Ovary (tissue), 9 donors: ENCODE measurements around the gene CSMD2. TPM values are rescaled to one million over a fixed set of nuclear protein-coding genes. Genes with fewer than 3 reads are reported as not detected.

Experiments used
- DNase-seq, 5 donors: peaks; one replicate each; pipeline ENCODE4 v3.0.0-alpha.2; 2019 to 2020
- H3K27ac ChIP-seq, 2 donors: fragments of 200-600 bp; one replicate each; pipeline versions ENCODE4 v1.5.1 to v1.8.0; 2019 to 2022
- H3K27me3 ChIP-seq: fragments of 200-600 bp; one replicate; pipeline ENCODE4 v1.8.0; 2022
- H3K36me3 ChIP-seq: fragments of 200-600 bp; sonication (generic); one replicate; pipeline ENCODE4 v1.5.1; 2019
- H3K4me1 ChIP-seq: one replicate; pipeline ENCODE4 v1.8.1; 2013; ENCODE audit warnings: mild to moderate bottlenecking, moderate library complexity; ENCODE audit not compliant: insufficient read depth
- H3K4me3 ChIP-seq: fragments of 200-600 bp; sonication (generic); one replicate; pipeline ENCODE4 v1.5.1; 2017
- H3K9me3 ChIP-seq, 2 donors: fragments of 200-600 bp in 1 of 2; sonication (generic) in 1 of 2; one replicate each; pipeline versions ENCODE4 v1.5.1 to v1.8.1; 2013 to 2019; ENCODE audit warnings: mild to moderate bottlenecking in 1 of 2, moderate library complexity in 1 of 2
- EP300 ChIP-seq: sonication (generic); formaldehyde crosslinking; IDR thresholded peaks from one replicate; pipeline ENCODE4 v1.6.1; 2017; ENCODE audit warnings: antibody characterized with exemption
- POLR2A ChIP-seq: fragments of 450-650 bp; IDR thresholded peaks from one replicate; pipeline ENCODE4 v1.6.1; 2017; ENCODE audit warnings: antibody characterized with exemption, mild to moderate bottlenecking, moderate library complexity
- WGBS, 3 donors: extraction: QIAGEN DNeasy Blood & Tissue Kit in 1 of 3; methylation state at CpG; one replicate each; pipeline versions ENCODE4 v1.1.5 to v1.1.7; 2013 to 2017; 5-methylcytosine and 5-hydroxymethylcytosine counted together
- intact Hi-C, 4 donors: fragments of 100-400 bp; cut with DNase I; formaldehyde crosslinking; loops; one replicate each; pipeline versions ENCODE4 v1.11.0 to v1.15.1; 2022 to 2023
- polyA plus RNA-seq, 2 donors: library from polyadenylated mRNA; stranded (reverse); fragments of 200-250 nt in 1 of 2; fragments of 350-450 nt in 1 of 2; fragmentation: Illumina TruSeq in 1 of 2; extraction: RNeasy Lipid Tissue Mini Kit (QIAGEN cat#74804) in 1 of 2; gene quantifications; one replicate each; pipeline ENCODE4 v1.2.3, GENCODE V29; 2013 to 2014
- total RNA-seq, 7 donors: library from RNA; depleted of rRNA in 2 of 7; stranded (reverse); fragments of >200 nt in 2 of 7; fragmentation: NEBNext Ultra II Directional in 3 of 7; extraction: Animal tissue kit (Norgen Biotek cat#: 25700) in 3 of 7; gene quantifications; one replicate each; pipeline versions ENCODE4 v1.1.0 to v1.2.4, GENCODE V29; 2016 to 2023
- TF ChIP-seq, protein P1 (sequence below), 3 donors: fragments of 450-650 bp in 2 of 3; fragments of 200-600 bp in 1 of 3; IDR thresholded peaks; one replicate each; pipeline versions ENCODE4 v1.5.1 to v1.8.0; 2016 to 2022; ENCODE audit warnings: antibody characterized with exemption in 3 of 3, mild to moderate bottlenecking in 1 of 3
- donor health status: DM: no; HTN: no; CAD: no; lungs with moderate emphysema.
- donor health status: DM: no; HTN: no; CAD: no.
- donor health status: Bipolar disorder and iron deficiency.
- donor health status: DM: yes; HTN: yes; CAD: no.
- donor health status: DM: no; HTN: no; CAD: no.
- donor health status: DM: yes; HTN: yes; CAD: no.

Gene CSMD2
- total and polyA plus RNA-seq, 9 donors = 0.04 to 1.6 (median 0.18) TPM; not detected in 3

DNA sequence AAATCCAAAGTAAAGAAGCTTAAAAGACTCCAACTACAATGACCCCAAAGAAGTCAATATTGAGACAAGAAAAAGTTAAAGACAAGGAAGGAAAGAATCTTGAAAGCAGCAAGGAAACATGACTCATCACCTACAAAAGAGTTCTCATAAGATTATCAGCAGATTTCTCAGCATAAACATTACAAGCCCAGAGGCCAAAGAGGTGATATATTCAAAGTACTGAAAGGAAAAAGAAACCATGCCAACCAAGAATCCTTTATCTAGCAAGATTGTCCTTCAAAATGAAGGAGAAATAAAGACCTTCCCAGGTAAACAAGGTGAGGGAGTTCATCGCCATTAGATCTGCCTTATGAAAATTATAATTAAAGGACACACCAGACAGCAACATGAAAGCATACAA, 49.8 kb downstream of the CSMD2 start:
- Histone ChIP-seq H3K27me3 (no peaks in the 10 kb centered on the region), H3K4me3 (no peak overlapping the region), H3K9me3 (no peaks in the 10 kb centered on the region), H3K4me1 (no peaks in the 10 kb centered on the region), H3K27ac (no peak overlapping the region), H3K36me3 (no peaks in the 10 kb centered on the region)
- 91 to 100% (median 100%) methylated on average over 1 of the region's 1 CpG for WGBS, 3 donors
- no peak for DNase-seq
- TF ChIP-seq, protein P1, sequence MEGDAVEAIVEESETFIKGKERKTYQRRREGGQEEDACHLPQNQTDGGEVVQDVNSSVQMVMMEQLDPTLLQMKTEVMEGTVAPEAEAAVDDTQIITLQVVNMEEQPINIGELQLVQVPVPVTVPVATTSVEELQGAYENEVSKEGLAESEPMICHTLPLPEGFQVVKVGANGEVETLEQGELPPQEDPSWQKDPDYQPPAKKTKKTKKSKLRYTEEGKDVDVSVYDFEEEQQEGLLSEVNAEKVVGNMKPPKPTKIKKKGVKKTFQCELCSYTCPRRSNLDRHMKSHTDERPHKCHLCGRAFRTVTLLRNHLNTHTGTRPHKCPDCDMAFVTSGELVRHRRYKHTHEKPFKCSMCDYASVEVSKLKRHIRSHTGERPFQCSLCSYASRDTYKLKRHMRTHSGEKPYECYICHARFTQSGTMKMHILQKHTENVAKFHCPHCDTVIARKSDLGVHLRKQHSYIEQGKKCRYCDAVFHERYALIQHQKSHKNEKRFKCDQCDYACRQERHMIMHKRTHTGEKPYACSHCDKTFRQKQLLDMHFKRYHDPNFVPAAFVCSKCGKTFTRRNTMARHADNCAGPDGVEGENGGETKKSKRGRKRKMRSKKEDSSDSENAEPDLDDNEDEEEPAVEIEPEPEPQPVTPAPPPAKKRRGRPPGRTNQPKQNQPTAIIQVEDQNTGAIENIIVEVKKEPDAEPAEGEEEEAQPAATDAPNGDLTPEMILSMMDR (IDR thresholded peaks at IDR 0.05) = no peak
- no peak for TF ChIP-seq EP300
- intact Hi-C loops = no loop called here

DNA sequence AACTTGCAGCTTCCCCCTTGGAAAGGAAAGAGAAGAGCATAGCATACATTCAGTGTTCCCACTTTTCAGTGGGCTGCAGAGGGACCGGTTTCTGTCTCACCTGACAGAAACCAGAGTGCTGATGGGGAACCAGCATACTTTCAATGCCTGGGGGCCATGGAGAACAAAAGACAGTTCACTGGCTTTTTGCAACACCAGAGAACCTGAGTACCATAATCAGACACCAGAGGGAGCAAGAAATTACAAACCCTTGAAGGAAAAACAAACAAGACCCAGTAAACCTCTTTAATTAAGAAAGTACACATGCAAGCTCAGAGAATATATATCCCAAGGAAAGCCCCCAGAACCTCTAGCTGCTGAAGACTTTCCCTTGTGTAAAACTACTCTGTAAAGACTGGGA, 51.1 kb downstream of the CSMD2 start:
- 52 to 75% (median 70%) methylated on average over 1 of the region's 1 CpG for WGBS, 3 donors
- no peak for DNase-seq
- Histone ChIP-seq H3K27me3 (no peaks in the 10 kb centered on the region), H3K36me3 (no peaks in the 10 kb centered on the region), H3K4me1 (no peaks in the 10 kb centered on the region), H3K4me3 (no peak overlapping the region), H3K9me3 (no peaks in the 10 kb centered on the region), H3K27ac (no peak overlapping the region)
- TF ChIP-seq, protein P1 (IDR thresholded peaks at IDR 0.05) = no peak
- intact Hi-C loops = no loop called here

DNA sequence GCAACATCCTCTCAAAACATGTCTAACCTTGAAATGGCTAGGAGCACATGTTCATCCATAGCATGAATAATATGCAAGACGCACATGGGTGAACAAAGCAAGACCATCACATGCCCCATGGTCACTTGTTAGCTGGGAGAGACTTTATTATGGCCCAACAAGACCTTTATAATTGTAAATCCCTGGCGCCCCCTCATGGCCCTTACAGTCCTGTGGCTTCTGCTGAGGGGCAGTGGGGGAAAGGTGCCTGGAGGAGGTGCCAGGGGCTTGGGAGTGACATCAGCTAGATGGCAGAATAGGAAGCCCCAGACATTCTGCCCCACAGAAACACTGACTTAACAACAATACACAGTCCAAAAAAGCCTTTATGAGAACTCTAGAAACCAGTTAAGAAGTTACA, 51.7 kb downstream of the CSMD2 start:
- H3K36me3 ChIP-seq = no peaks in the 10 kb centered on the region
- WGBS, 3 donors = 52 to 61% (median 61%) methylated on average over 2 of the region's 2 CpGs
- TF ChIP-seq, protein P1 (IDR thresholded peaks at IDR 0.05) = no peak
- TF ChIP-seq EP300 = no peak
- TF ChIP-seq POLR2A = no peak
- H3K9me3 ChIP-seq = no peaks in the 10 kb centered on the region
- no peak overlapping the region for H3K27ac ChIP-seq
- no peak for DNase-seq
- intact Hi-C loops = no loop called here
- H3K27me3 ChIP-seq = no peaks in the 10 kb centered on the region
- H3K4me3 ChIP-seq = no peak overlapping the region
- H3K4me1 ChIP-seq = no peaks in the 10 kb centered on the region

DNA sequence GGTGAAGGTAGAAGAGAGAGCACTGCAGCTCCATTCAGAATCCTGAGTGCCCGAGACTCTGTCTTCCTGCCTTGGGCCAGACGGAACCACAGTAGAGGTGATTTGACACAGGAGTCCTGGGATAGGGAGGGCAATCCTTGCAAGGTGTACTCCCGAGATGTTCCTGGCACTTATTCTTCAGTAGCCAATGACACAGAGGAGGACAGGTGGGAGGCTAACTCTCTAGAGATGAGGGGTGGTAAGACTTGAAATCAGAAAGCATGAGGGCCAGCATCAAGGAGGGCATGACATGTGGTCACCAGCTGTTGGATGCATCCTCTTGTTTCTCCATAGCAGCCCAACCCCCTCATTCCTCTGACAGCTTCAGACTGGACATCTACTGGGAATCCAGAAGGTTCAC, 56.3 kb downstream of the CSMD2 start:
- no peak for DNase-seq
- TF ChIP-seq, protein P1 (IDR thresholded peaks at IDR 0.05) = no peak
- TF ChIP-seq POLR2A (no peak), EP300 (no peak)
- Histone ChIP-seq H3K36me3 (no peaks in the 10 kb centered on the region), H3K4me3 (no peak overlapping the region), H3K4me1 (no peaks in the 10 kb centered on the region), H3K27me3 (no peaks in the 10 kb centered on the region), H3K9me3 (no peaks in the 10 kb centered on the region), H3K27ac (no peak overlapping the region)
- intact Hi-C loops = no loop called here
- 78 to 84% (median 80%) methylated on average over 3 of the region's 3 CpGs for WGBS, 3 donors

DNA sequence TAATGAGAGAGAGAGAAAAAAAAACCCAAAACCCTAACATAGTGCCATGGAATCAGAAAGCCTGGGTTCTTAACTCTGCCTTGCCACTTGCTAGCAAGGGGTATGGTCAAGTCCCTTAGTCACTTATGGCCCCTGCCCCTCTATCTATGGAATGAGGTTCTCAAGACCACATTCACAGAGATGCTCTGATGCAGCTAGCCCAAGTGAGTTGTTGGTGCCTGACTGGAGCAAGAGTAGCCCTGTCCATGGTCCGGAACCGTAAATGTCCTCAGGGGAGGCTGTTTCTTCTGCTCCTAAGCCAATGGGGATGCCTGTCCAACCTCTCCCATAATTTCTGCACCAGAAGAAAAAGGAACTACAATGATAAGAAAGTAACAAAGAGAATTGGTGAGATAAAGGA, 56.8 kb downstream of the CSMD2 start:
- Histone ChIP-seq H3K4me1 (no peaks in the 10 kb centered on the region), H3K36me3 (no peaks in the 10 kb centered on the region), H3K9me3 (no peaks in the 10 kb centered on the region), H3K27me3 (no peaks in the 10 kb centered on the region), H3K27ac (no peak overlapping the region), H3K4me3 (no peak overlapping the region)
- DNase-seq = no peak
- 68 to 80% (median 75%) methylated on average over 2 of the region's 2 CpGs for WGBS, 3 donors
- TF ChIP-seq POLR2A (no peak), EP300 (no peak)
- TF ChIP-seq, protein P1 (IDR thresholded peaks at IDR 0.05) = no peak
- intact Hi-C loops = no loop called here
